Stimulated activated CD4-positive, alpha-beta T cell treated with anti-CD3 and anti-CD28 coated beads, Interleukin-12 subunit alpha, Interleukin-12 subunit beta, amount 100 ng/mL, for 4 hours (primary cell): ENCODE results near the gene FAHD1.
"Not testable (repeated sequence)": the region's sequence is repeated elsewhere in the genome, so short reads cannot be mapped to it uniquely, and the experiment has no call there.

Experiments used
- DNase-seq: peaks from one replicate; pipeline ENCODE4 v3.0.0-alpha.2; 2020

FAHD1 gene

DNA sequence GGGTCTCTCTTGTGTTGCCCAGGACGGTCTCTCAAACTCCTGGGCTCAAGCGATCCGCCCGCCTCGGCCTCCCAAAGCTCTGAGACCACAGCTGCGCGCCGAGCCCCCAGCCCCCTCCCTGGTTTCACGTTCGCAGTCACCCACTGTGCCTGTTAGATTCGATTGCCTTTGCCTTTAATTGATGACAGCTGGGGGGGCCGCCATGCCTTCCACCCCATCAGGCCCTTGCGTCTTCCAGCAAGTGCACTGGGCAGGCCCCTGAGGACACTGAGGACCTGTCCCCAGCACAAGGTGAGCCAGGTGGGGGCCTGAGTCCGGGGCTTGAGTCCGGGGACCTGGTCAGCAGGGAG lies 36.8 kb upstream of the FAHD1 start:
- DNase-seq = no peak

DNA sequence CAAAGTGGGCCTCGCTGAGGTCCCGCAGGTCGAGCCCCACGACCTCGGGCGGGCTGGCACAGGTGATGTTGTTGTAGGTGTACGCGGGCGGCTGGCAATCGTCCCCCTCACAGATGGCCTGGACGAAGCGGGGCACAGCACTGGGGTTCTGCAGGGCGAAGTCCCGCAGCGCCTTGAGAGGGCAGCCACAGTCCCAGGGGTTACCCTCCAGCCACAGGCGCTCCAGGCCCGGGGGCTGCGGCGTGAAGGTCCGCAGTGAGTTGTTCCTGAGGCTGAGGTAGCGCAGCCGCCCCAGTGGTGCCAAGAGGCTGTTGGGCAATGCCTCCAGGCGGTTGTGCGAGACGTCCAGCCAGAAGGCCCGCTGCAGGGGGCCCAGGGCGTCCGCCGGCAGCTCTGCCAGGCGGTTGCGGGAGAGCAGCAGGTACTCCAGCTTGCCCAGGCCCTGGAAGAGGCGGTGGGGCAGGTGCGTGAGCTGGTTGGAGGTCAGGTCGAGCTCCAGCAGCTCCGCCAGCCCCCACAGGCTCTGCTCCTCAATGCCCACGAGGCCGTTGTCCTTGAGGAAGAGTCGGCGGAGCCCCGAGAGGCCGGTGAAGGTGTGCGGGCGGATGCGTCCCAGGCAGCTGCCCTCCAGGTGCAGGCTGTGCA lies 36.3 kb upstream of the FAHD1 start:
- DNase-seq = no peak

DNA sequence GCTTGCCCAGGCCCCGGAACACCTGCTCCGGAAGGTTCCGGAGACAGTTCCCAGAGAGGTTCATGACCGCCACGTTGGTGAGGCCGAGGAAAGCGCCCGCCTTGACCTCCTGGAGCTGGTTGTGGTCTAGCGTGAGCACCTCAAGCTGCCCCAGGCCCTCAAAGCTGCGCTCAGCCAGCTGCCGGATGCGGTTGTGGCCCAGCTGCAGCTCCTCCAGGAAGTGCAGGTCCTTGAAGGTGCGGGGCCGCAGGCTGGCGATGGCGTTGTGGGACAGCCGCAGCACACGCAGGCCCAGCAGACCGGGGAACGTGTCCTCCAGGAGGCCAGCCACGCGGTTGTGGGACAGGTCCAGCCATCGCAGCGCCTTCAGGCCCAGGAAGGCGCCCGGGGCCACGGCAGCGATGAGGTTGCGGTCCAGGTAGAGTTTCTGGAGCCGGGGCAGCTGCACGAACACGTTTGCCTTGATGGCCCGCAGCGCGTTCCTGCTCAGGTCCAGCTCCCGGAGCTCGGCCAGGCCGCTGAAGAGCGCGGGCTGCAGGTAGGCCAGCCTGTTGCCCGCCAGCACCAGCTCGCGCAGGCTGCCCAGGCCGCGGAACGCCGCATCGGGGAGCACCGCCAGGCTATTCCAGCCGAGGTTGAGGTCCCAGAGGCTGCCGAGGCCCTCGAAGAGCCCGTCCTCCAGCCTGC lies 35.6 kb upstream of the FAHD1 start:
- no peak for DNase-seq

DNA sequence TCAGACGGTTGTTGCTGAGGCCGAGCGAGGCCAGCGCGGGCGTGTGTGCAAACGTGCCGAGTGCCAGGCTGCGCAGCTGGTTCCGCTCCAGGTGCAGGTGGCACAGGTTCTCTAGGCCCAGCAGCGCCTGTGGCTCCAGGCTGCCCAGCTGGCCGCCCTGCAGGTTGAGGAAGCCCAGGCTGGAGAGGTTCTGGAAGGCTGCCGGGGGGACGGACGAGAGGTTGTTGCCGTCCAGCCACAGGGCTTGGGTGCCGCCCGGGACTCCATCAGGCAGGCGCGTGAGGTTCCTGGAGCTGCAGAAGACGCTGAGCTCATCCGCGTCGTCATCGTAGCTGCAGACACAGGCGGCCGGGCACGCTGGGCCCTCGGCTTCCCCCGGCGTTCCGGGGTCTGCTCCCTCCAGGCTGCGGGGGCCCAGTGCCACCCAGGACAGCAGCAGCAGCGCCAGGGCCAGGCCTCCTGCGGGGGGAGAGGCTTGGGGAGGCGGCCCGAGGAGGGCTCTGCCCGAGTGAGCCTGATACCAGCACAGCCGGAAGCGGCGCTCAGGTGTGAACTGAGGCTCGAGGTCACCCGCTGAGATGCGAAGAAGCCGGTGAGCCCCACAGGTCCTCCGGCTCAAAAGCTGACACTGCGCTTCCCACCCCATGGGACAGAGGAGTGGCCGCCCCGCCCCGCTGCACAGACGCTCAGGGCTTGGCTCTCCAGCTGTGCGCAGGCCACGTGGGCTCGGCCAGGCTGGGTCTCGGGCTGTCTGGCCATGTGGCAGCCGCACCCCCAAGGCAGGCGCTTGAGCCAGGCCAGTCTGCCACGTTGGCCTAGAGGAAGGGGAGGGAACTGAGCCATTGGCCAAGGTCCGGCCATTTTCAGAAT lies 34.8 kb upstream of the FAHD1 start:
- no peak for DNase-seq

DNA sequence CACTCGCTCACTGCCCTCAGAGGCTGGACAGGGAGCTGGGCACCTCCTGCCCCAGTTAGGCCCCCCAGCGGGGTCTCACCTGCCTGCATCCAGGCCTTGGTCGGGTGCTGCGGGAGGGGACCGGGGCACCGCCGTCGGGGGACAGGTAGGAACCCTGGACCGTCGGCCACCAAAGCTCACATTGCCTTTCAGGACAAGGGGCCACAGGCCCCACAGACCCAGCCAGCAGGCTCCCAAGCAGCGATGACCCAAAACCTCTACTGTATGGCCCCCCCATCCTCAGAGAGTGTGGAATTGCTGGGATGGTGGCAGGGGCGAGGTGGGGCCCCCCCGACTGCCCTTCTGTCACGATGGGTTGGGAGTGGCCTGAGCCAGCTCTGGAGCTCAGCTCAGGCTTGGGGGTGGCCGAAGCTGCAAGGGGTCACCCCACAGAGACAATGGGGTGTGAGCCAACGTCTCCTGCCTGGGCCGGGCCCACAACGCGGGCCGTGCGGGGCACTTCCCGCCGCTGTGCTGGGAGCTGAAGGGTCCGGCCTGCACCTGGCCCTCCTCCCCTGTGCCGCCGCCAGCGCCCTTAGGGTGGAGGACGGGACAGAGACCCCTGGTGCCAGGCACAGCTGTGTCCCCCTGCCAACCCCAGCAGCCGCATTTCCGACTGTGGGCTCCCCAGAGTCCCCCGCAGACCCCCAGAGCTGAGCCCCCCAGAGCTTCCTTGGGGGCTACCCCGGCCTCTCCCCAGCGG lies 34.0 kb upstream of the FAHD1 start:
- no peak for DNase-seq

DNA sequence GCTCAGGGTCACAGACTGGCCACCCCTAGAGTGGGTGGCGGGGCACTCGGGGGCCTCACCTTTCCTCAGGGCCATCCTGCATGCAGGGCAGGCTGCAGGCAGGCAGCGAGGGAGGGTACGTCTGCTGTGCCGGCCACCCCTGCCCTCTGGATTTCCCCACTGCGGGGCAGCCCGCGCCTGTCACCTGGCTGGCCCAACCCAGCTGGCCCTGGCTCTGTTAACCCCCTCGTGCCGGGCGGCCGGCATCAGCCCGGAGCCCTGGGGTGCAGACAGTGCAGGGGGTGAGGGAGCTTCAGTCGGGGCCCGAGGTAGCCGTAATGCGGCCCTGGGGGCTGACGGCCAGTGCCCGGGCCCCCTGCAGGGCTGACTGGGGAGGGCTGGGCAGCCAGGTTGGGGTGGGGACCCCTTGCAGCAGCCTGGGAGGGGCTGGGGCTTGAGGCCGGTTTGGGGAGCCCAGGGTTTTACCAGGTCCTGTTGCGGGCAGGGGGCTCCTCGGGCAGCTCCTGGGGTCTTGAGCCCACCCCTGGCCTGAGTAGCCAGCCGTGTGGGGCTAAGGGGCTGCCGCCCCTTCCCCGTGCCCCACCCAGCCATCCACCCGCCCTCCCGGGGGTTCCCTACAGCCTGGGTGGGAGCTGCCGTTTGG lies 33.3 kb upstream of the FAHD1 start, which contains the start of gene IGFALS:
TSS of gene IGFALS (minus strand) at position 128 of the 643 bp plus-strand sequence. CDS start at position 75, 53 bp downstream.
- DNase-seq = no peak

DNA sequence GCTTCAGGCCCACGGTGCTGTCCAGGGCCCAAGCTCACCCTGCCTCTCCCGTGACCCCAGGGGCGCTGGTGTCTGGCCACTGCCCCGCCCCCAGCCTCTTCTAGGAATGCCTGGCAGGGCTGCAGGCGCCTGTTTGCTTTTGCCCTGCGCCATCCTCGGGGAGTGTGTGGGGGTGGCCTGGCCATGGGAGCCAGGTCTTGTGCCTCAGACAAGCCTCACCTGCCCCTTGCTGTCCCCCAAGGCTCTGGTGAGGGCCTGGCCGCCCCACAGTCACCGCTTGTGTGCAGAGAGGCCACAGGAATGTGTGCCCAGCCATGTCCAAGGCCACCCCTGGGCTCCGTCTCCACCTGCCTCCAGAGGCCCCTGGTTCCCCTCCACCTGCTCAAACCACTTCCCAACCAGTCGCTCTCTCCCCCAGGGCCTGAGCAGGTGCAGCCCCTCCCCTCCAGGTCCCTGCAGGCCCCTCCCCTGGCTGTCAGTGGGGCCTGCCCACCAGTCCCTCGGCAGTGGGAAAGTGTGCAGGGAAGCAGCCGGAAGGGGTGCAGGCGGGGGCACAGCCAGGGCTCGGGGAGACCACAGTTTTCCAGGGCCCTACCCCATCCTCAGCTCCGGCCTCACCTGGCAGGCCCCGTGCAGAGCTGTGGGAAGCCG lies 32.7 kb upstream of the FAHD1 start:
- no peak for DNase-seq

DNA sequence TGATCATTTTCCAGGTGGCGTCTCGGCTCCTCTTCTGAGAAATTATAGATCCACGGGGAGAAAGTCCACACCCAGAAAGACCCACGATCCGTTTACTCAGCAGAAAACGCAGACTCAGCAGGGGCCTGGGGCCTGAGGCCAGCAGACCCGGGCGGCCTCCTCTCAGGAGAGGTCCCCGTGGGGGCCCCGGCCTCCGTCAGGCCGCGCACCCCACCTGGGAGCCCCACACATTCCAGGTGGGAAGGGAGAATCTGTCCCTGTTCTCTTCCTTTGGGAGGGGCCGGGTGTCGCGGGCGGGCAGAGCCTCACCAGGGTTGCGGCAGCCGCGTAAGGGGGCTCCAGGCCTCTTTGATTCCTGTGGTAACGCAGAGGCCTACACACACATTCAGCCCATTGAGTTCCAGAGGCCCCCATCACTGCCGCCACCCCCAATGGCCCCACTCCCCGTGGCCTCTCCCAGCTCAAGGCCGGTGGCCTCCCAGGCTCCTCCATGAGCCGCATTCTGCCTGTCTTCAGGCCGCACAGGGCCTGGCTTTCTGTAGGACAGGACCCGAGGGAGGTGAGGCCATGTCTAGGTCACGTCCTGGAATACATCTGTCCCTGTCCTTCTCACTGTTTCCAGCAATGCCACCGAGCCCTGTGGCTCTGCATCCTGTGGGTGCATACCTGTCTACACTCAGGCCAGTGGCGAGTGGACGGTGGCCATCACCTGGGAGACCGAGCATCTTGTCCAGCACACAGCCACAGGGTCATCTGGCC lies 31.9 kb upstream of the FAHD1 start:
- DNase-seq = no peak

DNA sequence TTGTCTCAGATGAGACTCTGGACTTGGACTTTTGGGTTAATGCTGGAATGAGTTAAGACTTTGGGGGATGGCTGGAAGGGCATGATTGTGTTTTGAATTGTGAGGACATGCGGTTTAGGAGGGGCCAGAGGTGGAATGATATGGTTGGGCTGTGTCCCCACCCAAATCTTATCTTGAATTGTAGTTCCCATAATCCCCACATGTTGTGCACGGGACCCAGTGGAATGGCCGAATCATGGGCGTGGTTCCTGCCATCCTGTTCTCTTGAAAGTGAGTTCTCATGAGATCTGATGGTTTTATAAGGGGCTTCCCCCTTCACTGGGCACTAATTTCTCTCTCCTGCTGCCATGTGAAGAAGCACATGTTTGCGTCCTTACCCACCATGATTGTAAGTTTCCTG lies 27.7 kb upstream of the FAHD1 start:
- DNase-seq = not testable (repeated sequence)

DNA sequence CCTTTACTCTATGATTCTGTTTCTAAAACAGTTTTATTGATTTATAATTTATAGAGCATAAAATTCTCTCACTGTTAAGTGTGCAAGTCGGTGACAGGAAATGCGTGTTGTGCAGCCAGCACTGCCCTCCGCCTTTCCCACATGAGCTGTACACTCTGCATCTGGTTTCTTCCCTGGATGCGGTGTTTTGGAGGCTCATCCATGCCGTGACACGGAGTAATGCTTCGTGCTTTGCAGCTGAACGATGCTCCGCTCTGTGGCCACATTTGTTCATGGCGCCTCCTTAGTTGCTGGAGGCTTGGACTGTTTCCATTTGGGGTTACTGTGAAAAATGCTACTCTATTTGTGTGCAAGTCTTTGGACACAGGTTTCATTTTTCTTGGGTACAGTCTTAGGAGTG lies 26.3 kb upstream of the FAHD1 start:
- no peak for DNase-seq

DNA sequence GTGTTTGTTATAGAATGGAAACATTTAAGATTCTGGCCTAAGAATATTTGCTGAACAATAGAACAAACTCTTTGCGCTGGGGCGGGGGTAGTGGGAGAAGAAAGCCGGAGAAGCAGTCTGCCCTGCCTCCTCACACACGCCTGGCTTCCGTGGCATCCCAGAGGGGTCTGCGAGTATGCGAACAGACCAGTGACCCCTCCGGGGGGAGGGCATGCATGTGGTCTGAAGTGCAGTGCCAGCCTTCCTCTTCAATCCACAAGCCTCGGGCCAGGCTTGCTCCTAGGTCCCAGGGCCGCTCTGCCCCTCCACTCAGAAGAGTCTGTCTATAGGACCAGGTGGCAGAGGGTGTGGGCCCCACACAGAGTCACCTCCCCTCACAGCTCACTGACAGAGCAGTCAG lies 19.4 kb upstream of the FAHD1 start:
- DNase-seq = no peak

DNA sequence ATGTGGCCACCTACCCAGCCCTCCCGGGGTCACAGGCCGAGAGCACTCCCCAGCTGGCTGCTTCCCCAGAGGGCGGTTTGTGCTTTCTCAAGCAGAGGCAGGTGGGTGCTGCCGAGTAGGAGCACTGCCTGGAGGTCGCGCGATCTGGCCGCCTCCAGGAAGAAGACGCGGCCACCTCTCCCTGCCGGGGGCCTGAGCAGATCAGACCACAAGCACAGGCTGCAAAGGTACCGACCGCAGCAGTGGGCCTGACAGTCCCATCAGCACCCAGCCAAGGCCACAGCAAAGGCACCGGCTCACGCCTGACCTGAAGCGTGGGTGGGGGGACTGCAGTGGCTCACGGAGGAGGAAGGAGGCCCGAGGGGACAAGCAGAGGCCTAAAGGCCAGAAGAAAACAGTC lies 18.3 kb upstream of the FAHD1 start:
- DNase-seq = no peak

DNA sequence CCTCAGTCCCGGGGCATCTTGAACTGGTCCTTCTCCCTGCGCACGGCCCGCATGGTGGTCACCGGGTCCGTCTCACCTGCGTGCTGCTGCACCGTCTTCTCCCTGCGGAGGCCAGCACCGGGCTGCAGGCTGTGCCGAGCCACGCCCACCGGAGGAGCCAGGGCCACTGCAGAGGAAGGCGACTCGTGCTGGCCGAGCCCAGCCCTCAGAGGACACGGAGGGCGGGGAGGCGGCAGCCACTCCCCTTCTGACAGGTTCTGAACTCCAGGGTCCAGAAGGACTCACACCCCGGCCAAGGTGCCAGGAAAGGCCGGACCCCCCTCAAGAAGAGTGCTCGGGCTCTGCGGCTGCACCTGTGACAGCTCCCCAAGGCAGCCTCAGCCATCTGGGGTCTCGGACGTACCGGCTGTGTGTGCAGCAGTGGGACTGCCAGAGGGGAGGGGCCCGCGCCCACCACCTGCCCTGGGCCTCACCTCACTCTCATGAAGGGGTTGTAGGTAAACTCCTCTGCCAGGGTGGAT lies 17.7 kb upstream of the FAHD1 start:
- no peak for DNase-seq

DNA sequence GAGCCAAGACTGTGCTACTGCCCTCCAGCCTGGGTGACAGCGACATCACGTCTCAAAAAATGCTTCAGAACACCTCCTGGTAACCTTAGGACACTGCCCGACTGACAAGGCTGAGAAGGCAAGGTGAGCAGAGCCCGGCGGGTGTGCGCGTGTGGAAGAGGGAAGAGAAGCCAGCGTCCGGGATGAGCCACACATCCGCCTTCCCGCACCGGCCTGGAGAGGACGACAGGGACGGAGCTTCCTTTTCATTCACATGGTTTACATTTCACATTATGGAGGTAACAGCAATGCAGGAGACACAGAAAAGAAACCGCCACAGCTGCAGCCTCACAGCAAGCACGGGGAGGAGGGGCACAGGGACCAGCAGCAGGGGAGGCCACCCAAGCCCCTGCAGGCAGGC lies 16.9 kb upstream of the FAHD1 start:
- DNase-seq = no peak

DNA sequence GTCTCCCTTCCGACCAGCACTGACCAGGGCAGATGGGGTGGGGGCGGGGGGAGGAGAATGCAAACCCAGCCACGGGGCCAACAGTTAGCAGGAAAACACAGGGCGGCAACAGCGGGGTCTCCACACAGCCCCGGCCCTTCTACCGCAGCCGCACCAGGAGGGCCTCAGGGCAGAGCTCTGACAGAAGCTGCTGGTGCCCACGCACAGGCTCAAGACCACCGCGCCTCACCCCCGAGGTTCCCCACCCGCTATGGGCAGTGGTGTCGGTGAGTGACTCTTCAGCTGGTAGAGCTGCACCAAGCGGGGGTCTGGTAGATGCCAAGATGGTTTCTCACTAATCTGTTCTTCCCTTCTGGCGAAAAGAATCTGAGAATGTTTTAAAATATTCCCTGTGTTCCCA lies 16.5 kb upstream of the FAHD1 start:
- DNase-seq = no peak

DNA sequence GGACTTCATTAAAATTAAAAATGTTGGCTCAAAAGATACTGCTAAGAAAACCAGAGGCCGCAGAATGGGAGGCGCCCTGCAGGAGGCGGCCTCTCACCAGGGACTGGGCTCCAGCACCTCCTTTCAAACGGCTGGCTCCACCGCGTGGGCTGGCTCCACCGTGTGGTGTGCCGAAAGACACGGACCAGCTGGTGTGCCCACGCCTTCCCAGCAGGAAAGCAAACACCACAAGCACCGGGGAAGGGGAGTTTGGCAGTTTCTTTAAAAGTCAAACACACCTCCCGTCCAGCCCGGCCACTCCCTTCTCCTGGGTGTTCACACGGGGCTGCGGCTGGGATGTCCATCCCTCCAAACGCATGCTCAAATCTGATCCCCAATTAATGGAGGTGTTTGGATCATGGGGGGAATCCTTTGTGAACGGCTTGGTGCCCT lies 14.3 kb upstream of the FAHD1 start:
- DNase-seq = peak; percentile 49

DNA sequence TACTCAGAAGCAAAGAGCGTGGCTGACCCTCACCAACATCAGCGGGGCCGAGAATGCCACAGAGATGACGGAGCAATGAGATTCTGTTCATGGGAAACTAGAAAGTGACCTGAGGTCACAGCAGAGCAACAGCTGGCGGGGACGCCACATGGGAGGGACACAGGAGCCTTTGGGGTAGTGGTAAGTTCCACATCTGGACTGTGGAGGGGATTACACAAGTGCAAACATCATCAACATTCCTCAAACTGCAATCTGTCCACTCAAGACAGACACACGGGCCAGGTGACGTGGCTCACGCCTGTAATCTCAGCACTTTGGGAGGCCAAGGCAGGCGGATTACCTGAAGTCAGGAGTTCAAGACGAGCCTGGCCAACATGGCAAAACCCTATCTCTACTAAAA lies 11.5 kb upstream of the FAHD1 start:
- no peak for DNase-seq

DNA sequence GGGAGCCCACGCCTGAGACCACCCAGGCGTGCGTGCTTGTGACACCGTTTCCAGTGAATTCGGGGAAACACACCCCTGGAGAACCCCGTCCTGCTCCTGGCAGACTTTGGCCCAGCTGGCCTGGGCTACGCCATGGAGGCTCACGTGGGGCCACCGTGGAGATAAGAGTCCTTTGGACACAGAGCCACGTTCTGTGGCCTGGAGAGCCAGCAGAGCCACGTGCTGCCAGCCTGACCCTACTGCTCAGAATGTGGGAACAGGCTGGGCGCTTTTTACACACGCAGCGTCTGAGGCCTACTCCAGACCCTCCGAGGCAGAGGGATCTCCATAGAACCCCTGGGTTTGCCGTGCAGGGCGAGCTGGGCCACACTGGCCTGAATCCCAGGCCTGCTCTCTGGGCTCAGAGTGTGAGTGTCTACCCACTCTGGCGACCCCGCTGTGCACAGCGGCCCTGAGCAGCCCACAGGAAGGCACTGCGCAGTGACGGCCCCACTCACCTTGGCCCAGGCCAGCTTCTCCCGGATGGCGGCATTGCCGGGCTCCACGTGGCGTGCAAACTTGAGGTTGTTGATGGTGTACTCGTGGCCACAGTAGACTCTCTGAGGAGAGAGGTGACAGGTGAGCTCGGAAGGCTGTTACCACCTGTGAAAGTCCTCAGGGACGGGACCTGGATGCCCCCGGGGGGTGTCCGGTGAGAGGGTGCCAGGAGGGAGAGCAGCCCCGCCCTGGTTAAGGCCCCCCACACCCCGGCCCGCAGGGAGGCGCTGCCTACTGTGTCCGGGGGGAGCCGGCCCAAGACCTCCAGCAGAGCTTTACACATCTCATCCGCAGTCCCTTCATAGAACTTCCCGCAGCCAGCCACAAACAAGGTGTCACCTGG lies 10.4 kb upstream of the FAHD1 start:
- no peak for DNase-seq

DNA sequence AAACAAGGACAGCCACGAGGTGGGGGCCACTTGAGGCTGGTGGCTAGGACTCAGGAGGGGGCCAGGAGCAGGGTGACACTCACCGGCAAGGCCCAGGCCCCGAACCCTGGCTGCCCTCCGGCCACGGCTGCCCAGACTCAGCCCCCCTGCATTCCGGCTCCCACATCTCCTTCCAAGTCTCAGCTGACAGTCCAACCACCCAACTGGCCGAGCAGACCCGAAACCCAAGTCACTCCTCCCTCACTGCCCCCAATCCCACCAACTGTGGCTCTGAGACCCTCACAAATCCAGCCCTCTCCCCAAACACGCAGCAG lies 9.8 kb upstream of the FAHD1 start:
- no peak for DNase-seq

DNA sequence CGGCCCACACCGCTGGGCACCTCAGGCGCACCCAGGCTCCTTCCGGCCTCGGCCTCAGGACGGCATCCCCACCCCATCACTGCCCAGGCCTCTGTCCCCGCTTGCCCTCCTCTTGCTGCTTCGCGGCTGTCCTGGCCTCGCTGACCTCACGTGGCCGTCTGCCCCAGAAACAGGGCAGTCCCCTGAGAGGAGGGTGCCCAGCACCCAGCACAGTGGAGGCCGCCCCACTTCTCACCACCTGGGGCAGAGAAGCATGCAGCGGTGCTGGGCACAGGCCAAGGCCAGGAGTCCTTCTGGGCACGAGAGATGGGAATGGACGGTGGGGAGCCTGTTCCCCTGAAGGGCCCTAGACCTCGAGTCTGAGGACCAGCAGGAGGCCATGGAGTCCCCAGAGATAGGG lies 9.3 kb upstream of the FAHD1 start:
- DNase-seq = no peak
